Suppressor macrophage (primary cell): ENCODE data around the gene ZNF569.
"Not testable (repeated sequence)": the region's sequence is repeated elsewhere in the genome, so short reads cannot be mapped to it uniquely, and the experiment has no call there.

Source experiments
- DNase-seq, 4 experiments: peaks; one replicate each; pipeline ENCODE4 v3.0.0-alpha.2; 2020 to 2022
- total RNA-seq, 17 experiments: gene quantifications; one replicate each; lab custom pipeline; 2026; ENCODE audit warnings: mixed read lengths in 6 of 17, inconsistent platforms in 3 of 17; lab: John Stamatoyannopoulos, UW

The ZNF569 gene
- 1.1 to 6.9 (median 3.6) reads per million in 17 experiments for total RNA-seq

DNA sequence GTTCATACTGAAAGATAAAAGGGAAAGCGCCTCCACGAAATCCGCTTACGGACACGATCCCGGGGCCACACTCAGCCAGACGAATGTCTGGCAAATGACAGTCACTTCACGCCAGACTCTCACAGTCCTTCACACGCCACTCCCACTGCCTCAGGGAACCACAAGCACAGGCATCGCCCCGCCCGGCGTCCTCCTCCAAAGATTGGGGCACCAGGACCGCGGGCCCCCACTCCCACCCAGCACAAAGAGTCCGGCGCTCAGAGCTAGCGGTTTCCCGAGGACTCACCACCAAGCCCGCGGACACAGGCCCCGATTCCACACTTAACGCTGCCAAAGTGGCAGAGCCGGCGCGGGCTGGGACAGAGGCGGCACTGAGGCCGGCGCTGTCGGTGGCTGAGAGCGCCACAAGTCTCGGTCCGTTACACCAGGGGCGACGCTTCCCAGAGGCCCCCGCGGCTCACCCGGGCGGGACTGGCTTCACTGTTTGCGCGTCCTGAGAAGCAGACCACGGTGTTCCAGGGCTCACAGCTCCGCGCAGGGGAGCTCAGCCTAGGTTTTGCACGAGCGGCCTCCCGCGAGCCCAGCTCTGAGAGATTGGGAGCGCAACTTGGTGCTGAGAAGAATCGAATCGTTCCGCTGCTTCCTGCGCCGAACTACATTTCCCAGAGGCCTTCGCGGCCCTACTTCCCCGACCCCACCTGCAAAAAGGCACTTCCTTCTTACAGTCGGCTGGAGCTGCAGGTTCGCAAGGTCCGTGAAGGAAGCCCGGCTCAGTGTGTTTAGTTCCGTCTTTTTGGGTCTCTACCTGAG, at the start of gene ZNF569:
Gene ZNF569 (minus strand): TSS at position 647 of the 810 bp plus-strand sequence. CDS start 22,523 bp downstream, outside the sequence.
- peak; percentile 86 to 91 (median 89) for DNase-seq

DNA sequence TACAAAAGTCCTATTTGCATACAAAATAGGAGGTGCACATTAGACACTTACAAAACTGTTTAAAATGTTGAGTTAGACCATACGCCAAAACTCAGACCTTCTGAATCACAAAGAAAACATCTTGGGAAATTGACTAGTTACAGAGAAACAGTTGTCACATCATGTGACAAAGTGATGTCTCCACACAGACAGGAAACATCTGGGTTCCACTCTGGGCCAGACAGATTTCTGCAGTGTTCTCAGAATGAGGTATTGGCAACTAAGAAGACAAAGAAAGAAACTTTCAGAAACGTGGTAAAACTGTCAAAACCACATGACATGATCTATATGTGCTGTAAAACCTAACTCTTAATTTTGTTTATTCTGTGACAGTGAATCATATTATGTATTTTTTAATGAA, 46.2 kb upstream of the ZNF569 start:
- DNase-seq: no peak

DNA sequence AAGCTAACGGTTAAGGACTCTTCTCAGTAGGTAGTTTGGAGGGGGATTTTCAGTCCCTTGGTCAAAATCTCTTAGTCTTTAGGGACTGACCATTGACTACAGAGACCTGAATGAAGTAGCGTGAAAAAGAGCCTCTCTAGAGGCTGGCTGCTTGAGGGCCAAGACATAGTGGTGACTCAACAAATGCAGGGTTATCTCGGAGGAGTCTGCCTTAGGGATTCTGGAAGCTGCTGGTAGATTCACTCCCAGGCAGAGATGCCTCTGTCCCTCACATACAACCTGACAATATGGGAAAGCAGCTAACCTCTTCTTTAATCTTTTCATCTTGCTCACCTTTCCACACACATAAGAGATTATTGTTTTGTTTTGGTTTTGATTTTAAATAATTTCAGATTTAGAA, 44.6 kb upstream of the ZNF569 start:
- DNase-seq: no peak

DNA sequence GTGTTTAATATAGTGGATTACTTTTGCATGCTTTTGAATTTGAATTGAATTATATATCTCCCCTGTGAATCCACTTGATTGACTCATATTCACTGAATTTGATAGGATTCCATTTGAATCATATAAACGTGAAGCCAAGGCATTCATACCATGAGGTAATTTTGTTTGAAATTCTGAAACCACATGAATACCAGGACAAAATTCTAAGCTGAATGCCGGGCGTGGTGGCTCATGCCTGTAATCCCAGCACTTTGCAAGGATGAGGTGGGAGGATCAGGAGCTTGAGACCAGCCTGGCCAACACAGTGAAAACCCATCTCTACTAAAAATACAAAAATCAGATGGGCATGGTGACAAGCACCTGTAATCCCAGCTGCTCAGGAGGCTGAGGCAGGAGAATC, 43.9 kb upstream of the ZNF569 start:
- DNase-seq: no peak

DNA sequence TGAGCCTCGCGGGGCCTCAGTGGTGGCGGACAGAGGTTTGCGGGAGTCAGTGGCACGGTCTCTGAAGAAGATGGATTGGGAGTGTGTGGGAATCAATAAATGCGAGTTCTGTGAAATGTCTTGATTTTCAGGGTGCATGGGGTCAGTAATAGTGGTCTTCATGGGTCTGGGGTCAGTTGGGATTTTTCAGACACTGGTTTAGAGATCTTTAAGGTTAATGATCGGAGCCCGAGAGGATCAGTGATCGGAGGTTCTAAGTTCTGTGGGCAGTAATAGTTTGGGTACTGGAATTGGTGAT, 39.9 kb upstream of the ZNF569 start:
- no peak for DNase-seq

DNA sequence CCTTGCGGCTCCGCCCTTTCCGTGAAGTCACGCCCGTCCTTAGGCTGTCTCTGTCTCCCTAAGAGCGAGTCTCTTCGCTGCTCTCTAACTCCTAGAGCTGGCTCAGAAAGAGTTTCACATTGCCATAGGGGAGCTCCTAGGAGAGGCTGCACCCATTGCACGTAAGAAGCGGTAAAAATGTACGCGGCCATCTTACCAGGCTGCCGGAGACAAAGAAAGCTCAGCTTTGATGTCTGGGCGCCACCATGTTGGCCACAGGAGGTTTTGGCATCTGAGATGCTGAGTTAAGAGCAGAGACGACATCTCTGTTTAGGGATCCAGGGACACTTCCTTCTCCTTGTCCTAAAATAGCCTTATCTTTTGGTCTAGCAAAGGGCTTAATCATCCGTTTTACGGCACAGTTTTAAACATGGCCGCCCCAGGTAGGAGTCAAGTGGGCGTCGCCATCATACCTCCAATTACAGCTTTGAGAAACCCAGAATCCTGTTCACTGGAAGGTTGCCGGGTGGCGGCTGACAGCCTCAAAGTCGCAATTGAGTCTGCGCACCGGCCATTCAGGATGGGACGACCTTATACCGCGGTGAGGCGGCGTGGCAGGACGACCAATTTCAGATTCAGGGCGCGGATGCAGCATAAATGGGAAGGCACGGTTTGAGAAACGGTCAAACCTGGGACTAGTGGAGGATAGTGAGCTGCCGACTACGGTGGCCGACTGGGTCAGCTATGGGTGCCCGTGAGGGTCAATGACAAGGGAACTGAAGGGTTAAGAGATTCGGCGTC, 39.3 kb upstream of the ZNF569 start, which contains the start of gene ZNF793:
Gene ZNF793 (plus strand): TSS at position 553 of the 780 bp plus-strand sequence. CDS start 16,501 bp downstream, outside the sequence.
- DNase-seq: peak in 3 of 4 experiments; percentile 5 to 20 (median 17)

DNA sequence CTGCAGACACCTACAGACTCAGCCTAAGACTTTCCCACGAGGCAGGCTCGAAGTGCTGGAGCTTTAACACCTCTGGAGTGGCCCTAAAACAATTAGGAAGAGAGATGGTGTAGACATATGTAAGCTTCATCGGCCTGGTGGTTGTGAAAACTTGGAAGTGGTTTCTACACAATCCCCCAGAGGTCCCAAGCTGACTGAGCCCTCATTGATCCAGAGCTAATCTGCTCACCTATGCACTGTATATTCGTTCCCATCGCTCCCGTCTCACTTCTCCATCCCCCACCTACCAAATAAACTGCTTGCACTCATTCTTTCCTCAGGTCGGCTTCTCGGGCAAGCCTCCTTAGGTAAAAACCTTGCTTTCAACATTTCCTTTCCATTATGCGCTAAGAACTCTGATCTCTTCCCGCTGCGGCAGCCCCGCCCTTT, 38.7 kb upstream of the ZNF569 start:
- no peak for DNase-seq

DNA sequence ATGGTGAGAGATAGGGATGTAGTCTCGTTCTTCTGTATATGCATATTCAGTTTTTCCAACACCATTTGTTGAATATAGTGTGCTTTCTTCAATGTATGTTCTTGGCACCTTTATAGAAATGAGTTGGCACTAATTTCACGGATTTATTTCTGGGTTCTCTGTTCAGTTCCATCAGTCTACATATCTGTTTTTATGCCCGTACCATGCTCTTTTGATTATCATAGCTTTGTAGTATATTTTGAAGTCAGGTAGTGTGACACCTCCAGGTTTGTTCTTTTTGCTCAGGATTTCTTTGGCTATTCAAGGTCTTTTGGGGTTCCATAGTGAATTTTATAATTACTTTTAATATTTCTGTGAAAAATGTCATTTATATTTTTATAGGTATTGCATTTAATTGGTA, 25.0 kb upstream of the ZNF569 start:
- DNase-seq: no peak

DNA sequence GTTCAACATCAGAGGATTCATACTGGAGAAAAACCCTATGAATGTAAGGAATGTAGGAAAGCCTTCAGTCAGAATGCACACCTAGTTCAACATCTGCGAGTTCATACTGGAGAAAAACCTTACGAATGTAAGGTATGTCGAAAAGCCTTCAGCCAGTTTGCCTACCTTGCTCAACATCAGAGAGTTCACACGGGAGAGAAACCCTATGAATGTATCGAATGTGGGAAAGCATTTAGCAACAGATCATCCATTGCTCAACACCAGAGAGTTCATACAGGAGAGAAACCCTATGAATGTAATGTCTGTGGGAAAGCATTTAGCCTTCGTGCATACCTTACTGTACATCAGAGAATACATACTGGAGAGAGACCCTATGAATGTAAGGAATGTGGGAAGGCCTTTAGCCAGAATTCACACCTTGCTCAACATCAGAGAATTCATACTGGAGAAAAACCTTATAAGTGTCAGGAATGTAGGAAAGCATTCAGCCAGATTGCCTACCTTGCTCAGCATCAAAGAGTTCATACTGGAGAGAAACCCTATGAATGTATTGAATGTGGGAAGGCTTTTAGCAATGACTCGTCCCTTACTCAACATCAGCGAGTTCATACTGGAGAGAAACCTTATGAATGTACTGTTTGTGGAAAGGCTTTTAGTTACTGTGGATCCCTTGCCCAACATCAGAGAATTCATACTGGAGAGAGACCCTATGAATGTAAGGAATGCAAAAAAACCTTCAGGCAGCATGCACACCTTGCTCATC, 17.3 kb upstream of the ZNF569 start:
- DNase-seq: no peak

DNA sequence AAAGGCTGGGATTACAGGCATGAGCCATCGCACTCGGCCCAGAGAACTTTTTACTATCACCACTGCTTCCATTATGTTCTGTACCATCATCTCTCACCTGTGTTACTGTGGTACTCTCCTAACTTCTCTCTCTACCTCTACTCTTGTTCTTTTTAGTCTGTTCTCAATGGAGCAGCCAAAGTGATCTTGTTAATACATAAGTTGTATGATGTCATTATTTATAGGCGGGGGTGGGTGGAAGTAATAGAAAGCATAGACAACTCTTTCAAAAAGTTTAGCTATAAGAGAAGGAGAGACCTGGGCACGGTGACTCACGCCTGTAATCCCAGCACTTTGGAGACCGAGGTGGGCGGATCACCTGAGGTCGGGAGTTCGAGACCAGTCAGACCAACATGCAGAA, 4.9 kb upstream of the ZNF569 start:
- no peak for DNase-seq

DNA sequence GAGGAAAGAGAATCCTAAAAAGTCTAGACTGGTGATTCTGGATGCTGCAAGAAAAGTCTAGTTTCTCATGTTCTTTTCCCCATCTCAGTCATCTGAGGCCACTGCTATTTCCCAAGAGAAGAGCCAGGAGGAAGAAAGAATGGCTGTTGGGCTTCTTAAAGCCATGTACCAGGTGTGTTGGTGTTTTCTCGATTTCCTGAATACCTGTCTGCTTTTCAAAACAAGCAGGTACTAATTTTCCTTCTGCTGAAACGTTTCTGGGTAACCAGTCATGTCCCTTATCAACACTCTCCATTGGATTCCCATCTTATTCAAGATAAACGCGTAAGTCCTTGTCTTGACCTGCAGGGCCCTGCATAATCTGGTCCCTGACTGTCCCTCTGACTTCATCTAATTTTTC, 3.0 kb upstream of the ZNF569 start:
- DNase-seq: no peak

DNA sequence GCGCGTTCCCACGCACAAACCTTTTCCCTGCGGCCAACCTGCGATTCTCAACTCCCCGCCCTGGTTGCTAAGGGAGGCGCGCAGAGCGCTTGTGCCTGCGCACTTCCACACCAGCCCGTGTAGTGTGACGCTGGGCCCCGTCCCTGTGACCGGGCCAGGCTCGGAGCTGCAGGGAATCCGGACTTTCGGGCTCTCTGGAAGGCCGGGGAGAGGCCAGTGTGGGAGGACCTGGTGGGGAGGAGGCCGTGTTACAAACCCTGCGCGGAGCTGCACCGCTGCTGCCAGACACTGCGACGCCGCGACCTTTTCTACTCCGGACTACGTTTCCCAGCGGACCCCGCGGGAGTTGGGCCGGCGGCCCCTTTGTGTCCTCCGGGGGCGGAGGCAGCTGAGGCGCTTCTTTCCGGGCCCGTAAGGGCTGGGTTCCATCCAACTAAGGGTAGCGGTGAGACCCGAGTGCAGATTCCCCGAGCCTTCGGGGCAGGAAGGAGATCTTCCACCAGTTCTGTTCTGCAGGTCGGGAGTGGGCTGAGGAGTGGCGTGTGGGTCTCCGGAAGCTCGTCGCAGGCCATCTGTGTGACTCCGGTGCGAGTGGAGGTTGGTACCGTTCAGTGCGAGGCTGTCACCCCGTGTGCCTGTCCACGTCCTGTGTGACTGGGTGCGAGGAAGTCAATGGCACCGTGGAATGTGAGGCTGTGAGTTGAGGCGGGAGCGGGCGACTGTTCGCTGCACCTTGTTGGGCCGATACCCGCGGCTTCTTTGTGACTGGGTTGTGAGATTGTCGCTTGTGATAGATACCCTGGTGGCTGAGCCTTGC, 1.9 kb upstream of the ZNF569 start, which contains the start of gene ZNF570:
Gene ZNF570 (plus strand): TSS at position 396 of the 817 bp plus-strand sequence. CDS start 999 bp downstream, outside the sequence.
- DNase-seq: peak; percentile 87 to 94 (median 90)

DNA sequence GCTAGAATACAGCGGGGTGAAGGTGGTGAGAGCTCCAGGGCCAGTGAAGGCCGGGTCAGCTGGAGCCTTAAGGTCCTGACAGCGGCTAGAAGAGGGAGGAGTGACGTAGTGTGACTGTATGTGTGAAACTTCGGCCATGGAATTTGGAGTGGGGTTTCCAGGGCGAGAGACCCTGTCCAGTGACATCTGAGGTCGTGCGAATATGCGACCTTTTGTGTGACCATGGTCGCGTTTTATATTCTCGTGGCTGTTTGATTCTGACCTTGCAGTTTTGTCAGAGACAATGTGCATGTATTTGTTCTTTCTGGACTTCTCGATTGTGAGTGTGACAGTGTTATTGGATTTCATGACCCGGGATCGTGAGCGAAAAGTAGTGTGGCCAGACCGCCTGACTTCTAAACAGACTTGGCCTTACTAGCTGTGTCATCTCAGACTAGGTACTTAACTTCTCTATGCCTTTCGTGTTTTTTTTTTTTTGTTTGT, 405 bp upstream of the ZNF569 start:
- DNase-seq: no peak

DNA sequence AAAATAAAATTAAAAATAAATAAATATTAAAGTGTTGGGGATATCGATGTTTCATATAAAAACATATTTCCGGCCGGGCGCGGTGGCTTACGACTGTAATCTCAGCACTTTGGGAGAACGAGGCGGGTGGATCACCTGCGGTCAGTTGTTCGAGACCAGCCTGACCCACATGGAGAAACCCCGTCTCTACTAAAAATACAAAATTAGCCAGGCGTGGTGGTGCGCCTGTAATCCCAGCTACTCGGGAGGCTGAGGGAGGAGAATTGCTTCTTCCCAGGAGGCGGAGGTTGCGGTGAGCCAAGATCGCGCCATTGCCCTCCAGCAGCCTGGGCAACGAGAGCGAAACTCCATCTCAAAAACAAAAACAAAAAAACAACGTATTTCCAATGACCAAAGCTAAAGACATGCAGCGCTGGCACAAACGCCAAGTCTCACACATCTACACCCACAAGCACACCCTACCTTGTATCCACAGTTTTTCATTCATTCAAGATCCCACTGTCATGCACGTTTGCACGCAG, 907 bp downstream of the ZNF569 start:
- peak in 1 of 4 experiments; percentile 6 for DNase-seq

DNA sequence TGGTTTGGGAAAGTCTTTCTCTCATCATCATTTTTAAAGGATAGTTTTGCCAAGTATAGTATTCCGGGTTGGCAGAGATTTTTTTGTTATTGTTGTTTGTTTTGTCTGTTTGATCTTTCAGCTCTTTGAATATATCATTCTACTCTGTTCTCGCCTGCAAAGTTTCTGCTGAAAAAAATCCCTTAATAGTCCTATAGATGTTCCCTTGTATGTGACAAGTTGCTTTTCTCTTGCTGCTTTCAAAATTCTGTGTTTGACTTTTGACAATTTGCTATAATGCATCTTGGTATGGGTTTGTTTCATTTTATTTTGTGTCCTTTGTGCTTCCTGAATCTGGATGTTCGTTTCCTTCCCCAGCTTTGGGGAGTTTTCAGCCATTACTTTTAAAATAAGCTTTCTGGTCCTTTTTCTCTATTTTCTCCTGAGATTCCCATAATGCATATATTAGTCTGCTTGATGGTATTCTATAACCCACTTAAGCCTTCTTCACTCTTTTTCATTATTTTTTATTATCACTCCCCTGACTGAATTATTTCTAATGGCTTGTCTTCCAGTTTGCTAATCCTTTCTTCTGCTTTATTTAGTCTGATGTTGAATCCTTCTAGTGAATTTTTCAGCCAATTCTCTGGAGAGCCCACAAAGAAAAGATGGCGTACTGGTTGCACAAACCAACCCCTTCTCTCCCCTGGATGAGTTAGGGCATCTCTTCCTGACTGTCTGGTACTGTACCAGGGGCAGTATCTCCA, 14.6 kb downstream of the ZNF569 start:
- DNase-seq: no peak

DNA sequence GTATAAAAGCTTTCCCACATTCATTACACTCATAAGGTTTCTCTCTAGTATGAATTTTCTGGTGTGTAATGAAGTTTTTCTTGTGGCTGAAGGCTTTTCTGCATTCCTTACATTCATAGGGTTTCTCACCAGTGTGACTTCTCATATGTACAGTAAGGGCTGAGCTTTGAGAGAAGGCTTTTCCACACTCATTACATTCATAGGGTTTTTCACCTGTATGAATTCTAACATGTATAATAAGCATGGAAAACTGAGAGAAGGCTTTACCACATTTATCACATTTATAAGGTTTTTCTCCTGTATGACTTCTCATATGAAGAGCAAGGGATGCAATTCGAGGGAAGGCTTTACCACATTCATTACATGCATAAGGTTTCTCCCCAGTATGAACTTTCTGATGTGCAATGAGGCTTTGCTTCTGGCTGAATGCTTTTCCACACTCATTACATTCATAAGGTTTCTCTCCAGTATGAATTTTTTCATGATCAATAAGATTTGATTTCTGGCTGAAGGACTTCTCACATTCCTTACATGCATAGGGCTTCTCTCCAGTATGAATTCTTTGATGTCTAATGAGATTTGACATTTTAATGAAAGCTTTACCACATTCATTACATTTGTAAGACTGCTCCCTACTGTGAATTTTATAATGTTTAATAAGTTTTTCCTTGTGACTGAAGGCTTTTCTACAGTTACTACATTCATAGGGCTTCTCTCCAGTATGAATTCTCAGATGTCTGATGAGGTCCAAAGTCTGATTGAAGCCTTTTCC, 53.7 kb downstream of the ZNF569 start:
- DNase-seq: peak in 1 of 4 experiments; percentile 2

DNA sequence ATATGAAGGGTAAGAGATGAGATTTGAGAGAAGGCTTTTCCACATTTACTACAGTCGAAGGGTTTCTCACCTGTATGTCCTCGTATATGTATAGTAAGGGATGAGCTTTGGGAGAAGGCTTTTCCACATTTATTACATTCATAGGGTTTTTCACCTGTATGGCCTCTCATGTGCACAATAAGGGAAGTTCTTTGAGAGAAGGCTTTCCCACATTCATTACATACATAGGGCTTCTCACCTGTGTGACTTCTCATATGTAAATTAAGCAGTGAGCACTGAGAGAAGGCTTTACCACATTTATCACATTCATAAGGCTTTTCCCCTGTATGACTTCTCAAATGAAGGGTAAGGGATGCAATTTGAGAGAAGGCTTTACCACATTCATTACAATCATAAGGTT, 54.5 kb downstream of the ZNF569 start:
- no peak for DNase-seq

DNA sequence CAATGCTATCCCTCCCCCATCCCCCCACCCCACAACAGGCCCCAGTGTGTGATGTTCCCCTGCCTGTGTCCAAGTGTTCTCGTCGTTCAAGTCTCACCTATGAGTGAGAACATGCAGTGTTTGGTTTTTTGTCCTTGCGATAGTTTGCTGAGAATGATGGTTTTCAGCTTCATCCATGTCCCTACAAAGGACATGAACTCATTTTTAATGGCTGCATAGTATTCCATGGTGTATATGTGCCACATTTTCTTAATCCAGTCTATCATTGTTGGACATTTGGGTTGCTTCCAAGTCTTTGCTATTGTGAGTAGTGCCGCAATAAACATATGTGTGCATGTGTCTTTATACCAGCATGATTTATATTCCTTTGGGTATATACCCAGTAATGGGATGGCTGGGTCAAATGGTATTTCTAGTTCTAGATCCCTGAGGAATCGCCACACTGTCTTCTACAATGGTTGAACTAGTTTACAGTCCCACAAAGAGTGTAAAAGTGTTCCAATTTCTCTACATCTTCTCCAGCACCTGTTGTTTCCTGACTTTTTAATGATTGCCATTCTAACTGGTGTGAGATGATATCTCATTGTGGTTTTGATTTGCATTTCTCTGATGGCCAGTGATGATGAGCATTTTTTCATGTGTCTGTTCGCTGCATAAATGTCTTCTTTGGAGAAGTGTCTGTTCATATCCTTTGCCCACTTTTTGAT, 61.0 kb downstream of the ZNF569 start:
- not testable (repeated sequence) for DNase-seq

DNA sequence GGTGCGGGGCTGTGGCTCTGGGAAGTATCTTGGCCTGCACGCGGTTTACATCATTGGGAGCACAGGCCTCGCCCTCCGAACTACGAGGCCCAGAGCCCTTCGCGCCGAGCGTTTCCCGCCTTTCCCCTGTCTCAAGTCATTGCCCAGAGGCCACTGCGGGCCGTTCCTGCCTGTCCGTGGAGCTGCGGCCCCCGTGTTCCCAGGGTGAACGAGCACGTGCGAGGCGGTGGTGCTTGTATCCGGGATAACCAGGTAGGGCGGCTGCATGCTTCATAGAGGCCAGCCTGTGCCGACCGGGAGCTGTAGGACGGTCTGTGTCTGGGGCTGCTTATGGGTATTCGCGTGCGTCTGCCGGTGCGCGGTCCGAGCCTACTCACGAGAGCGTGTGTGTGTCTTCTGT, 63.8 kb downstream of the ZNF569 start:
- no peak for DNase-seq
